Cardiac fibroblast (primary cell): ENCODE results near the gene KRTAP5-8.
"Not testable (repeated sequence)": the region's sequence is repeated elsewhere in the genome, so short reads cannot be mapped to it uniquely, and the experiment has no call there.

Experiments used
- DNase-seq, 2 donors: peaks; one replicate each; pipeline versions ENCODE4 v3.0.0 to v3.0.0-alpha.2; 2010; ENCODE audit warnings: low read depth in 2 of 2
- H3K4me3 ChIP-seq, 2 donors: replicated peaks in 1 of 2; 1 replicate in 1 of 2; 2 replicates in 1 of 2; pipeline ENCODE4 v1.5.1; 2011; ENCODE audit warnings: low read depth in 2 of 2, low read length in 2 of 2, mild to moderate bottlenecking in 2 of 2, moderate library complexity in 1 of 2
- CTCF ChIP-seq: IDR thresholded peaks from one replicate; pipeline ENCODE4 v1.5.1; 2011; ENCODE audit warnings: low read depth, mild to moderate bottlenecking, low read length, inconsistent platforms

Gene KRTAP5-8

GRCh38 chr11:71527576-71528210 is 10.1 kb upstream of the KRTAP5-8 start:
- TF ChIP-seq CTCF = no peak
- no peak overlapping the region for H3K4me3 ChIP-seq
- no peak for DNase-seq

- DNase-seq = no peak
- no peak for TF ChIP-seq CTCF
- H3K4me3 ChIP-seq = no peak overlapping the region
These were observed 7.2 kb upstream of the KRTAP5-8 start for GRCh38 chr11:71530602-71531001.

- no peak for DNase-seq
- no peak overlapping the region for H3K4me3 ChIP-seq
- TF ChIP-seq CTCF = no peak
These were observed 5.7 kb upstream of the KRTAP5-8 start for GRCh38 chr11:71532036-71532610.

GRCh38 chr11:71534711-71535608 is 2.9 kb upstream of the KRTAP5-8 start:
- not testable (repeated sequence) for DNase-seq

GRCh38 chr11:71535825-71536224 is 2.0 kb upstream of the KRTAP5-8 start:
- TF ChIP-seq CTCF = no peak

More at GRCh38 chr11:71534711-71535608, 2.9 kb upstream of the KRTAP5-8 start:
- not testable (repeated sequence) for H3K4me3 ChIP-seq

GRCh38 chr11:71537537-71537936 is 288 bp upstream of the KRTAP5-8 start:
- DNase-seq = no peak
- no peak overlapping the region for H3K4me3 ChIP-seq
- no peak for TF ChIP-seq CTCF

More at GRCh38 chr11:71535825-71536224, 2.0 kb upstream of the KRTAP5-8 start:
- DNase-seq = no peak
- H3K4me3 ChIP-seq = no peak overlapping the region

- TF ChIP-seq CTCF = no peak
- no peak for DNase-seq
- no peak overlapping the region for H3K4me3 ChIP-seq
These were observed 803 bp downstream of the KRTAP5-8 start for GRCh38 chr11:71538666-71538990.
